DOHH2 (cell line): Measurements from ENCODE around the gene RAD51B.

Source experiments
- CTCF ChIP-seq: fragments of 200-600 bp; sonication (generic); IDR thresholded peaks from one replicate; pipeline ENCODE4 v1.5.1; 2014; ENCODE audit warnings: antibody characterized with exemption, mild to moderate bottlenecking, low read depth, low read length; ENCODE audit not compliant: poor library complexity, severe bottlenecking
- EZH2phosphoT487 ChIP-seq: fragments of 200-600 bp; sonication (generic); IDR thresholded peaks from 2 replicates; pipeline ENCODE4 v1.6.1; 2017; ENCODE audit warnings: borderline replicate concordance, mild to moderate bottlenecking, antibody characterized with exemption, low read length, moderate library complexity, mixed read lengths

GRCh38 chr14:68140076-68140741 is 320.6 kb downstream of the RAD51B start:
- TF ChIP-seq CTCF (no peak), EZH2phosphoT487 (no peak)
